T-cell (primary cell): ENCODE data around the gene ACP4. TPM values are rescaled to one million over a fixed set of nuclear protein-coding genes. Genes with fewer than 3 reads are reported as not detected.

Experiments used
- ATAC-seq, 4 experiments: fragments of 200-7000 bp in 3 of 4; fragments of 150-1000 bp in 1 of 4; cut with Tn5 transposase; replicated peaks in 1 of 4; 1 replicate in 3 of 4; 2 replicates in 1 of 4; pipeline ENCODE4 v1.10.0; 2021; ENCODE audit warnings: moderate library complexity in 3 of 4, mild to moderate bottlenecking in 2 of 4, moderate number of reproducible peaks in 1 of 4
- CTCF ChIA-PET, 2 donors: fragments of 300-600 bp; sonication (Branson Sonifier 250); formaldehyde crosslinking; loops; one replicate each; lab custom pipeline; 2022; ENCODE audit warnings: antibody characterized with exemption in 2 of 2; lab: Charles Lee
- POLR2A ChIA-PET, 2 donors: fragments of 300-600 bp; sonication (Branson Sonifier 250); formaldehyde crosslinking; loops; one replicate each; lab custom pipeline; 2022; ENCODE audit warnings: antibody characterized with exemption in 2 of 2; lab: Charles Lee
- DNase-seq, 35 experiments: peaks; one replicate each; pipeline versions ENCODE4 v3.0.0 to v3.0.0-alpha.2; 2013 to 2023
- H3K27ac ChIP-seq: one replicate; pipeline ENCODE4 v1.5.1; 2013; ENCODE audit warnings: low read length
- H3K27me3 ChIP-seq, 2 experiments: replicated peaks in 1 of 2; 1 replicate in 1 of 2; 2 replicates in 1 of 2; pipeline versions ENCODE4 v1.6.1 to v1.7.0; 2013; ENCODE audit warnings: low read length in 1 of 2, mixed read lengths in 1 of 2; ENCODE audit not compliant: control insufficient read depth in 2 of 2, insufficient read depth in 2 of 2; ENCODE audit errors: extremely low read depth in 1 of 2
- H3K36me3 ChIP-seq, 2 donors: 1 replicate in 1 of 2; 2 replicates in 1 of 2; pipeline versions ENCODE4 v1.6.1 to v1.7.0; 2013; ENCODE audit warnings: low read length in 1 of 2; ENCODE audit not compliant: control insufficient read depth in 2 of 2, insufficient read depth in 1 of 2; ENCODE audit errors: extremely low read depth in 1 of 2
- H3K4me1 ChIP-seq, 2 experiments: 1 replicate in 1 of 2; 2 replicates in 1 of 2; pipeline versions ENCODE4 v1.6.1 to v1.7.0; 2013; ENCODE audit warnings: low read length in 2 of 2, mixed read lengths in 1 of 2; ENCODE audit not compliant: insufficient read depth in 2 of 2, control insufficient read depth in 1 of 2; ENCODE audit errors: extremely low read depth in 1 of 2
- H3K4me3 ChIP-seq, 2 donors: 1 replicate in 1 of 2; 2 replicates in 1 of 2; pipeline versions ENCODE4 v1.5.1 to v1.7.0; 2013; ENCODE audit warnings: mild to moderate bottlenecking in 2 of 2, low read length in 1 of 2, moderate library complexity in 1 of 2; ENCODE audit not compliant: control insufficient read depth in 1 of 2; ENCODE audit errors: extremely low read depth in 1 of 2
- H3K9me3 ChIP-seq: 2 replicates; pipeline ENCODE4 v1.7.0; 2013
- H3K27ac Mint-ChIP-seq, 2 donors: one replicate each; pipeline ENCODE4 v1.8.0; 2020 to 2021; ENCODE audit warnings: mild to moderate bottlenecking in 2 of 2, mixed read lengths in 2 of 2
- H3K27me3 Mint-ChIP-seq, 2 donors: one replicate each; pipeline ENCODE4 v1.8.0; 2021 to 2022; ENCODE audit warnings: mixed read lengths in 2 of 2
- H3K36me3 Mint-ChIP-seq: one replicate; pipeline ENCODE4 v1.8.0; 2021; ENCODE audit warnings: mixed read lengths
- H3K4me1 Mint-ChIP-seq, 3 donors: one replicate each; pipeline ENCODE4 v1.8.0; 2020 to 2022; ENCODE audit warnings: mixed read lengths in 3 of 3, mild to moderate bottlenecking in 1 of 3
- H3K4me3 Mint-ChIP-seq, 3 donors: one replicate each; pipeline ENCODE4 v1.8.0; 2020 to 2022; ENCODE audit warnings: mild to moderate bottlenecking in 3 of 3, mixed read lengths in 3 of 3, moderate library complexity in 3 of 3
- H3K9me3 Mint-ChIP-seq, 3 donors: one replicate each; pipeline ENCODE4 v1.8.0; 2020 to 2022; ENCODE audit warnings: mixed read lengths in 3 of 3
- WGBS: methylation state at CpG from one replicate; pipeline ENCODE4 v1.1.5; 2013; ENCODE audit warnings: missing lambda C conversion rate; ENCODE audit not compliant: insufficient coverage; 5-methylcytosine and 5-hydroxymethylcytosine counted together
- total RNA-seq, 35 experiments: library from RNA in 6 of 35; stranded (reverse) in 6 of 35; fragments of 120-200 nt in 1 of 35; gene quantifications; one replicate each; pipeline versions ENCODE4 v1.2.1 to v1.2.4 and lab custom pipeline; 2013 to 2026

Gene ACP4
- total RNA-seq, 5 donors from 2014 or later (not counting 1 experiment from before 2014, with no cell fraction given): not detected

GRCh38 chr19:50794876-50795663, 4.9 kb downstream of the ACP4 start:
- ATAC-seq (peak in 2 of 4 experiments; percentile 14 to 30), DNase-seq (no peak)
- H3K4me3 Mint-ChIP-seq: no peak overlapping the region
- no peaks in the 10 kb centered on the region for H3K9me3 Mint-ChIP-seq
- H3K4me3 ChIP-seq: no peak overlapping the region
- no peak overlapping the region for H3K27ac Mint-ChIP-seq
- no peaks in the 10 kb centered on the region for H3K9me3 ChIP-seq
- peaks cover 6 to 28% of the 10 kb centered on the region in 2 donors for H3K36me3 ChIP-seq
- 60% methylated on average over 14 of the region's 18 CpGs for WGBS
- no peaks in the 10 kb centered on the region for H3K27me3 Mint-ChIP-seq
- H3K27me3 ChIP-seq: peaks cover 0 to 5% of the 10 kb centered on the region in 2 experiments
- H3K27ac ChIP-seq: no peak overlapping the region
- H3K4me1 Mint-ChIP-seq: peaks cover 6 to 8% (median 7%) of the 10 kb centered on the region in 3 donors
- CTCF ChIA-PET: no interaction called here
- peaks cover 0 to 8% of the 10 kb centered on the region in 2 experiments for H3K4me1 ChIP-seq
- H3K36me3 Mint-ChIP-seq: peaks cover under 1% of the 10 kb centered on the region
- POLR2A ChIA-PET: no interaction called here

DNA sequence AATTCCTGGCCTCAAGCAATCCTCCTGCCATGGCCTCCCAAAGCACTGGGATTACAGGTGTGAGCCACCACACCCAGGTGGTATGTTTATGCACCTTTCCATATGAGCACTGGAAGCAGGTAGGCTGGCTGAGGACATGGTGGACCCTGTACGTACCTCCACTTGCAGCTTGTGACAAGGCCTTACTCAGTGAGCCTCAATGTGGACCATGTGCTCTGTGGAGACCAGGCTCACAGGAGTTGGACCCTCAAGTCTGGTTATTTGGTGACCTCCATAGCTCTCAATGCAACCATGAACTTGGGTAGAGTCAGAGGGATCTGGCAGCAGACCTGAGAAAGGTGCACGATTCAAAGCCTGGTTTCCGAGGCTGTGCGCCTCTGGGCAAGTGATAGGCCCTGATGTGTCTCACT, 5.5 kb downstream of the ACP4 start:
- H3K4me3 ChIP-seq: no peak overlapping the region
- Mint-ChIP-seq H3K9me3 (no peaks in the 10 kb centered on the region), H3K27me3 (no peaks in the 10 kb centered on the region), H3K4me1 (peaks cover 8 to 11% (median 10%) of the 10 kb centered on the region in 3 donors), H3K4me3 (no peak overlapping the region), H3K36me3 (peaks cover 3% of the 10 kb centered on the region), H3K27ac (no peak overlapping the region)
- ChIA-PET CTCF (no interaction called here), POLR2A (no interaction called here)
- H3K4me1 ChIP-seq: peaks cover 0 to 8% of the 10 kb centered on the region in 2 experiments
- DNase-seq (no peak), ATAC-seq (no peak)
- H3K27me3 ChIP-seq: peaks cover 0 to 5% of the 10 kb centered on the region in 2 experiments
- WGBS: 78% methylated on average over 1 of the region's 4 CpGs
- H3K36me3 ChIP-seq: peaks cover 6 to 32% of the 10 kb centered on the region in 2 donors
- H3K27ac ChIP-seq: no peak overlapping the region
- no peaks in the 10 kb centered on the region for H3K9me3 ChIP-seq

GRCh38 chr19:50796128-50796633, 6.0 kb downstream of the ACP4 start:
- peaks cover 11 to 13% (median 12%) of the 10 kb centered on the region in 3 donors for H3K4me1 Mint-ChIP-seq
- ChIA-PET CTCF (no interaction called here), POLR2A (no interaction called here)
- WGBS: 100% methylated on average over 1 of the region's 9 CpGs
- no peak overlapping the region for H3K27ac Mint-ChIP-seq
- no peak overlapping the region for H3K4me3 Mint-ChIP-seq
- H3K27me3 Mint-ChIP-seq: no peaks in the 10 kb centered on the region
- no peak overlapping the region for H3K4me3 ChIP-seq
- peaks cover 0 to 8% of the 10 kb centered on the region in 2 experiments for H3K4me1 ChIP-seq
- H3K36me3 ChIP-seq: peaks cover 6 to 37% of the 10 kb centered on the region in 2 donors
- H3K9me3 Mint-ChIP-seq: no peaks in the 10 kb centered on the region
- no peak for ATAC-seq
- no peak overlapping the region for H3K27ac ChIP-seq
- no peaks in the 10 kb centered on the region for H3K9me3 ChIP-seq
- no peak for DNase-seq
- peaks cover 0 to 5% of the 10 kb centered on the region in 2 experiments for H3K27me3 ChIP-seq
- H3K36me3 Mint-ChIP-seq: peaks cover 7% of the 10 kb centered on the region

- Histone ChIP-seq H3K27me3 (peaks cover 0 to 5% of the 10 kb centered on the region in 2 experiments), H3K27ac (no peak overlapping the region), H3K36me3 (peaks cover 6 to 37% of the 10 kb centered on the region in 2 donors), H3K4me3 (no peak overlapping the region), H3K4me1 (peaks cover 0 to 8% of the 10 kb centered on the region in 2 experiments), H3K9me3 (no peaks in the 10 kb centered on the region)
- Mint-ChIP-seq H3K4me1 (peaks cover 11 to 14% (median 13%) of the 10 kb centered on the region in 3 donors), H3K4me3 (no peak overlapping the region), H3K27ac (no peak overlapping the region), H3K36me3 (peaks cover 9% of the 10 kb centered on the region), H3K27me3 (no peaks in the 10 kb centered on the region), H3K9me3 (no peaks in the 10 kb centered on the region)
- CTCF ChIA-PET: no interaction called here
- ATAC-seq (no peak), DNase-seq (no peak)
- POLR2A ChIA-PET: no interaction called here
- 94% methylated on average over 5 of the region's 8 CpGs for WGBS
Measured at GRCh38 chr19:50796634-50797428, 6.6 kb downstream of the ACP4 start.

- POLR2A ChIA-PET: no interaction called here
- DNase-seq: no peak
- no peak overlapping the region for H3K4me3 Mint-ChIP-seq
- Histone ChIP-seq H3K9me3 (no peaks in the 10 kb centered on the region), H3K27me3 (peaks cover 0 to 5% of the 10 kb centered on the region in 2 experiments), H3K27ac (no peak overlapping the region), H3K36me3 (peaks cover 6 to 37% of the 10 kb centered on the region in 2 donors), H3K4me3 (no peak overlapping the region), H3K4me1 (peaks cover 0 to 11% of the 10 kb centered on the region in 2 experiments)
- peaks cover 16 to 19% (median 19%) of the 10 kb centered on the region in 3 donors for H3K4me1 Mint-ChIP-seq
- ATAC-seq: no peak
- H3K9me3 Mint-ChIP-seq: no peaks in the 10 kb centered on the region
- peaks cover 9% of the 10 kb centered on the region for H3K36me3 Mint-ChIP-seq
- CTCF ChIA-PET: no interaction called here
- 100% methylated on average over 2 of the region's 7 CpGs for WGBS
- no peak overlapping the region for H3K27ac Mint-ChIP-seq
- no peaks in the 10 kb centered on the region for H3K27me3 Mint-ChIP-seq
Measured at GRCh38 chr19:50797429-50797780, 7.2 kb downstream of the ACP4 start.
